NB4 (cell line): ENCODE results near the gene CTRB1.

Source experiments
- DNase-seq: peaks from one replicate; pipeline ENCODE4 v3.0.0; 2010; ENCODE audit warnings: low read depth
- H3K4me3 ChIP-seq: one replicate; pipeline ENCODE4 v1.5.1; 2011; ENCODE audit warnings: mild to moderate bottlenecking, low read depth, low read length, moderate library complexity
- CTCF ChIP-seq: IDR thresholded peaks from one replicate; pipeline ENCODE4 v1.5.1; 2012; ENCODE audit warnings: low read depth, low read length
- MAX ChIP-seq: IDR thresholded peaks from 2 replicates; pipeline ENCODE4 v1.6.1; 2011; ENCODE audit warnings: low read depth, low read length
- MYC ChIP-seq: IDR thresholded peaks from 2 replicates; pipeline ENCODE4 v1.6.1; 2011; ENCODE audit warnings: low read depth, low read length
- POLR2A ChIP-seq: IDR thresholded peaks from 2 replicates; pipeline ENCODE4 v1.6.1; 2011; ENCODE audit warnings: mild to moderate bottlenecking; ENCODE audit not compliant: insufficient read length; ENCODE audit errors: extremely low read depth

CTRB1 gene

GRCh38 chr16:75224306-75225082 lies 5.7 kb downstream of the CTRB1 start:
- no peak for DNase-seq
- TF ChIP-seq MYC (no peak), CTCF (no peak), POLR2A (no peak), MAX (no peak)
- H3K4me3 ChIP-seq: no peak overlapping the region

GRCh38 chr16:75225092-75225491 lies 6.3 kb downstream of the CTRB1 start:
- no peak for TF ChIP-seq CTCF
- TF ChIP-seq MYC: no peak
- TF ChIP-seq POLR2A: no peak
- no peak for TF ChIP-seq MAX
- H3K4me3 ChIP-seq: no peak overlapping the region
- DNase-seq: no peak

- no peak overlapping the region for H3K4me3 ChIP-seq
- no peak for DNase-seq
- TF ChIP-seq MAX: no peak
- no peak for TF ChIP-seq MYC
- TF ChIP-seq POLR2A: no peak
- no peak for TF ChIP-seq CTCF
Measured at GRCh38 chr16:75225678-75226515, 7.1 kb downstream of the CTRB1 start.

GRCh38 chr16:75226550-75227360 lies 8.0 kb downstream of the CTRB1 start:
- no peak overlapping the region for H3K4me3 ChIP-seq
- no peak for DNase-seq
- no peak for TF ChIP-seq MYC
- no peak for TF ChIP-seq MAX
- no peak for TF ChIP-seq CTCF

GRCh38 chr16:75227361-75228142 lies 8.8 kb downstream of the CTRB1 start:
- DNase-seq: no peak
- TF ChIP-seq CTCF: no peak
- no peak for TF ChIP-seq POLR2A
- TF ChIP-seq MYC: no peak
- TF ChIP-seq MAX: no peak
- no peak overlapping the region for H3K4me3 ChIP-seq
